ENCODE measurements around the gene MTCH2.
A peak's percentile ranks its signal among the peaks of the same experiment; 100 is the strongest.

Gene MTCH2

GRCh38 chr11:47631473-47631872, 10.9 kb downstream of the MTCH2 start:
- DNase-seq = no peak

DNA sequence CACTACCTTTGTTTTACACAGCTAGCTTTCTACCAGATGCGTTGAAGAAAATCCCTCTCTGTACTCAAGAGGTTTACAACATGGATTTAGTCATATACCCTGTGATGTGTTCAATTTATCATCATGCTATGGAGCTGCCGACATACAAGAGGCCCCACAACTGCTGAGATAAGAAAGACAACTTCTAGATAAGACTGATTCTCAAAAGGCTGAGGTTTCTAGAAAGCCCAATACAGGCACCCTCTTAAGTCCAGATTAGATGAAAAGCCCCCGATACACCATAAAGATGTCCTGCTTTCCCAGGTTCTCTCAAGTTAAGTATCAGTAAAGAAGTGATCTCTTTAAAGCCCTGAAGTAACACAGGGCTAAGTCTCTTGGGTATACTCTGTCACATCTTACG, 14.3 kb downstream of the MTCH2 start:
- no peak for DNase-seq

- no peak for DNase-seq
Observed at GRCh38 chr11:47626234-47626633, 16.1 kb downstream of the MTCH2 start.

- DNase-seq = no peak
Observed at GRCh38 chr11:47620836-47621378, 21.5 kb downstream of the MTCH2 start.

DNA sequence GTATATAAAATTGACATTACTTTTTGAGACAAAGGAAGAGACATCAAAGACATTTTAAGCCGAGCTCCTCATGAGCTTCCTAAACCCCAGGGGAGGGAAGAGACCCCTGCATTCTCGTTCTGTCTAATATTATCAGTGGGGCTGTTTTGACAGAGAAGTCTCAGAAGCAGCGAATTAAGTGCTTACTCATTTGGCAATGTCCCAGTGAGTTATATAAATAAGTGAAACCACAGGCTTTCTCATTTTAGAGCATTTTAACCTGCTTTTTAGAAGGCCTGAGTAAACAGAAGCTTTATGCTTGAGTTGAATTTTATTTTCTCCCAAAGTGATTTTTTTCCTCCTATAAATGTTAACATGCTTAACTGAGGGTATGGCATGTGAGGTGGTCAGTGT, 24.9 kb downstream of the MTCH2 start:
- peak in 1 of 2 experiments; percentile 7 for DNase-seq

GRCh38 chr11:47616726-47617416, 25.5 kb downstream of the MTCH2 start:
- DNase-seq = peak; percentile 44 to 63

DNA sequence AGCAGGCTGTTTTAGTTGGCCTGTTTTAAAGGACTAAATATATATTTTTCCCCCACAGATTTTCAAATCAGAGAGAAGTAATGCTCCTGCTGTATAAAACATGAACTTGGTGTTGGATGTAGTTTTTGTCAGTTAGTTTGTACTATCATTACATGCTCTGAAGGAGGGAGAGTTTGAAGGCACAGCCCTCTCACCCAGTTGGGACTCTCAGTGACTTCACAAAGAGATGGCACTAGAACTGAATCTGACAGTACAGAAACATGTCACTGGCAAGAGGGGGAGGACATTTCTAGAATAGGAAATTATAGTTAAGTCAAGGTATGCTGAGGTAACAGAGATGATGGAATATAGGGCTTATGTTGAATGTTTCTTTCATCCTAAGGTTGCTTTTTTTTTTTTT, 27.1 kb downstream of the MTCH2 start:
- DNase-seq = no peak

DNA sequence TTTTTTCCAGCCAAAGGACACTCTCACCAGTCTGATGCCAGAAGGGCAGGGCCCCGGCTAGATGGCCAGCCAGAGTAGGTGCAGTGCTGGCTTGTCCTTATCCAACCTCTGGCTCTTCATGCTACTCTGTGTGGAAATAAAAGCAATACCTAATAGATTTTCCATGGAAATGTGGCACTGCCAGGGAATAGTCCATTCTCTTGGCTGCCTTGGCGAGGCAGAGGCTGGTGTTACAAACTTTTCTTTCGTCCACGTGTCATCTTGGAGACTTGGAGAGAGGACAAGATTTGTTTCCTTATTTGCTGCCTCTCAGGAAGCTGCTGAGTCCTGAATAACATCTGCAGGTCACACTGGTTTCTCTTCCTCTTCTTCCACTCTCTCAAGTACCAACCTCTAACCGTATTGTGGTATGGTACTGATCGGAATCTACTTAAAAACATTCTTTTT, 31.0 kb downstream of the MTCH2 start:
- DNase-seq = no peak

DNA sequence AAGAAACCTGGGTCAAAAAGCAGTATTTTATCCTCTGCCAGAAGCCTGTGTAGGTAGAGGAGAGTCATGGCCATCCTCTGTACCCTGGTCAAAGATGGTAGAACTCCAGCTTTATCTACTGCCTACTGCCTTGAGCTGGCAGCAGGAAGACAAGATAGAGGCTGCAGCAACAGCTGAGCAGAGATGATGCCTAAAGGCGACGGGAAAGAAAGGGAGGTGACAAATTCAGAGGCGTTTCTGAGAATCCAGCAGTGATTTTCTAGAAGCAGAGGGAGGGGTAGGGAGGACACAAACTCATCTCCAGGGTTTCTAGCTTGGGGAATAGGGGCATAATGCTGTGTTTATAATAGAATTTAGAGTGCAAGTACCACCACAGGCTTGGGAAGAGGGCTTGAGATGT, 32.7 kb downstream of the MTCH2 start:
- no peak for DNase-seq

DNA sequence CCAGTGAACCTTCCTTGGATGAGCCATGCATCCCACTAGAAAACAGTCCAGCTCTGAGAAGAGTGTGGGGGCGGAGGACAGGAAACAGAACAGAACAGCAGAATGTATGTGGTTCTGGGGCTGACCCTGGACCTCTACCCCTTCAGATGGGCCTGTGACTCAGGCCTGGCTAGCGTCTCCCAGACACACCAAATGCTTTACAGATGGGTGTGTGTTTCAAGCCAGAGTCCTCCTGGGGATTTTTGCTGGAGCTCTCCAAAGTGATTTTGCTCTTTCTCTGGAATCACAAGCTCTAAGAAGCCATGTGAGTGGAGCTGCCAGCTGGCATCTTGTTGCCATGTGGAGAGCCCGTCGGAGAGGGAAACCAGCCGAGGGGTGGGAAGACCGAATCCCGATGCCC, 35.0 kb downstream of the MTCH2 start:
- no peak for DNase-seq

DNA sequence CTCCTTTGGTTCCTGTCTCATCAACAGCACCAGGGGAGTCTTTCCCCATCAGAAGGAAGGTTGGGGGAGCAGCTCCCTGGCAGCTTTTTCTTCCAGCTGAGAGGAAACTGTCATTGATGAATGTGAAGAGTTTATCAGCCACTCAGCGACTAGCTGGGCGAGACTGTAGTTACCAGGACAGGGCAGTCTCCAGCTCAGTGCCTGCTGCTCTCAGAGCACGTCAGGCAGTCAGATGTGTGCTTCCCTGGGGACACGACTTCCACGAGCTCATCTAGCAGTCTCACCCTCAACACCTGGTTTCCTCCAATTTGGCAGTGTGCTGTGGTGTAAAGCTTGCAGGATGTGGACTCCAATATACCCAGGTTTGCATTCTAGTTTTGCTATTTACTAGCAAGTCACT, 35.6 kb downstream of the MTCH2 start:
- no peak for DNase-seq

- no peak for DNase-seq
Observed at GRCh38 chr11:47605921-47606320, 36.4 kb downstream of the MTCH2 start.

DNA sequence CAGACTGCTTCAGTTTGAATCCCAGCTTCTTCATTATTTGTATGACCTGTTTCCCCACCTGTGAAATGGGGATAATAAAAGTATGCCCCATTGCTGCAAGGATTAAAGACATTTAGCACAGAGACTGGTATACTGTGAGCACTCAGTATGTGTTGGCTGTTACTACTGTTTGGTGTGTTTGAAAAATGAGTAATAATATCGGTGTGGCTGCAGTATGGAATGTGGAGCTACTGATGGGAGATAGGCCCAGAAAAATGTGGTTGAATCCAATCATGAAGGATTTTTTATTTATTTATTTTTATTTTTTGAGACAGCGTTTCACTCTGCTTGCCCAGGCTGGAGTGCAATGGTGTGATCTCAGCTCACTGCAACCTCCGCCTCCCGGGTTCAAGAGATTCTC, 39.1 kb downstream of the MTCH2 start:
- no peak for DNase-seq

DNA sequence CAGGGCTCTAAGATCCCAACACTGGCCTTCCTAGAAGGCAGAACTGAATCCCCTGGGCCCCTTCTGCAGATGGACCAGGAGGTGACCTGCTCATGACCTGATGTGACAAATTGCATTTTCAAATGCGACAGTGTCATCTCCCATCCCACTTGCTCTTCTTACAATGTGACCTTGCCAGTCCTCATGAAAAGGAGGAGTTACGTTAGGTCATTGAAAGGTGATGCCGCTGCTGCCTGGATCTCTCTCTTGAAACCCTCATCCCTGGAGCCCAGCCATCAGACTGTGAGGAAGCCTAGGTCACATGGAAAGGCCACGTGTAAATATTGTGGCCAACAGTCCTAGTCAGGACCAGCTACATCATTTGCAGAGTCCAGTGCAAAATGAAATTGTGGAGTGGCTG, 42.5 kb downstream of the MTCH2 start:
- no peak for DNase-seq

DNA sequence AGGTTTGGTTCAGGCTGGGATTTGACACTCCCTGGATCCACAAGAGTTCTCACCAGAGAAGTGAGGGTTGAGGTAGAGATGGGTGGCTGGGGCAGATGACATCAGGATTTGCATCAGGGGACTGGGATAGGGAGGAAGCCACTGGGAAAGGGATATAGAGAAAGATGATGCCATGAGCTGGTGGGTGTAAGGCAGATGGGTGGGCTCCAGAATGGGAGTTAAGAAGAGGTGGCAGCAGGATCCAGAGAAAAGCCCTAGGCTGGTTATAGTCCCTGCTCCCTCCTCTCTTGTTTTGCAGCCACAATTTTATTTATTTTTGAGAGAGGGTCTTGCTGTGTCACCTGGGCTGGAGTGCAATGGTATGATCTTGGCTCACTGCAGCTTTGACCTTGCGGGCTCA, 46.4 kb downstream of the MTCH2 start:
- no peak for DNase-seq

DNA sequence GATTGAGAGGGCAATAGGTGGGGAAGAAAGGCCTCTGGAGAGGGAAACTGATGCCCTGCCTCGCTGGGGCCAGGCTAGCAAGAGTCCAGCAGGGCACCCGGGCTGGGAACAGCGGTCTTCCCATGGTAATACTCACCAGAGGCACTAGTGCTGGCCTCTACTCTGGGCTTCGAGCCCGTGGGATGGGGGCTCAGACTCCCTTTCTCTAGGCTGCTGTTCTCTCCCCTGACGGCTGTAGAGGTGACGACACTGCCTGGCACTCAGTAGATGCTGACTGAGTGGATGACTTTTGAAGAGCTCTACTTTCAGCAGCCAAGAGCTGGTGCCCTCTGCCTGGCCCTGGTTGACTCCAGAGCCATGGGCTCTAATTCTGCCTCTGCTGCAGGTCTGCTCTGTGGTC, 47.3 kb downstream of the MTCH2 start:
- DNase-seq = no peak

GRCh38 chr11:47593934-47594855, 48.2 kb downstream of the MTCH2 start, which contains the start of gene C1QTNF4:
Gene C1QTNF4 (minus strand): TSS chr11:47594411. CDS start chr11:47590810, 3,601 bp downstream.
- DNase-seq = no peak

DNA sequence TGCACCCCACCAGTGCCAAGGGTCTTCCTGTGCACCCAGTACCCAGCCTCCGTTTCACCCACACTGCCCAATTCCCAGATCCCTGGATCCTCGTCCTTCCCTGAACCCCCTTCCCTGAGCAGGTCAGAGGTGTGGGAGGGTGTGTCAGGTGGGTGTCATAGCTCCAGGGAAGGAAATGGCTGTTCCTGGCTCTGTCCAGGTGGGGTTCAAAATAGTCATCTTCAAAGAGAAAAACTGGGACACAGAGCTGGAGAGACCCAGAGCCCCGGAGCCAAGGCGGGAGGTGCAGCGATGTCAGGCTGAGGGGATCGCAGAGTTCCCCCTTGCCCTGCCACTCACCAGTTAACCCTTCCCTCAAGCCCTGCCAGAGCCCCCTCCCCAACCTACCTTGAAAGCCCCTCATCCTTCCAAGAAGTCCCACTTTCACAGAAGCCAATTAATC, 48.8 kb downstream of the MTCH2 start:
- DNase-seq = no peak

DNA sequence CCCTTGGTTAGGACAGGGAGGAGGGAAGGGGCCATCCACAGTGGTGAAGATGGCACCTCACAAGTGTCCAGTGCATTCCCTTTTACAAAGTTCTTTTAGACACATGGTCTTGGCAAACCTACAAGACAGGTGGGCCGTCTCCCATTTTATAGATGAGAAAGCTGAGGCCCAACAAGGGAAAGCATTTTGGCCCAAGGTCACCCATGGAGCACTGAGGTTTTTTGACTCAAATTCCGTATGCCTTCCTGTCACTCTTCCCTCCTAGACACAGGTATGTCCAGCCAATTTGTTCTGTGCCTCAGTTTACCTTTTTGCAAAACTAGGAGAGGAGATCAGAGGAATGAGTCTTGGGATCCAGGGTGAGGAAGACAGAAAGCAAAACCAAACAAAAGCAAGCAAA, 49.4 kb downstream of the MTCH2 start:
- DNase-seq = no peak

DNA sequence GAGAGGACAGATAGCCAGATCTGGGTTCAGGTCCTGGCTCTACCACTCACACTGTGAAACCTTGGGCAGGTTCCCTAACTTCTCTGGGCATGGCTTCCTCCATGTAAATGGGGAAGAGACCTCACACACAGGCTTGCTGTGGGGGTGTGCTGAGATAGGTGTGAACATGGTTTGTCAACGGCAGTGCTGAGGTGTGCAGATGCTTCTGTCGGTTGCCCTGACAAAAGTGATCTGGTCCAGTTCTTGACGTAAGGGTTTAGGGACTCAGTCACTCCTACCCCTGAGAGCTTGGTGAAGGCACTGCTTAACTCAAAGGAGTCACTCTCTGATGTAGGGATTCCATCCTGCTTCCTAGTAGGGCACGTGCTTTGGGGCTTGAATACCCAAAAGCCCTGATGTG, 50.1 kb downstream of the MTCH2 start:
- no peak for DNase-seq

- no peak for DNase-seq
Observed at GRCh38 chr11:47591764-47592163, 50.6 kb downstream of the MTCH2 start.

DNA sequence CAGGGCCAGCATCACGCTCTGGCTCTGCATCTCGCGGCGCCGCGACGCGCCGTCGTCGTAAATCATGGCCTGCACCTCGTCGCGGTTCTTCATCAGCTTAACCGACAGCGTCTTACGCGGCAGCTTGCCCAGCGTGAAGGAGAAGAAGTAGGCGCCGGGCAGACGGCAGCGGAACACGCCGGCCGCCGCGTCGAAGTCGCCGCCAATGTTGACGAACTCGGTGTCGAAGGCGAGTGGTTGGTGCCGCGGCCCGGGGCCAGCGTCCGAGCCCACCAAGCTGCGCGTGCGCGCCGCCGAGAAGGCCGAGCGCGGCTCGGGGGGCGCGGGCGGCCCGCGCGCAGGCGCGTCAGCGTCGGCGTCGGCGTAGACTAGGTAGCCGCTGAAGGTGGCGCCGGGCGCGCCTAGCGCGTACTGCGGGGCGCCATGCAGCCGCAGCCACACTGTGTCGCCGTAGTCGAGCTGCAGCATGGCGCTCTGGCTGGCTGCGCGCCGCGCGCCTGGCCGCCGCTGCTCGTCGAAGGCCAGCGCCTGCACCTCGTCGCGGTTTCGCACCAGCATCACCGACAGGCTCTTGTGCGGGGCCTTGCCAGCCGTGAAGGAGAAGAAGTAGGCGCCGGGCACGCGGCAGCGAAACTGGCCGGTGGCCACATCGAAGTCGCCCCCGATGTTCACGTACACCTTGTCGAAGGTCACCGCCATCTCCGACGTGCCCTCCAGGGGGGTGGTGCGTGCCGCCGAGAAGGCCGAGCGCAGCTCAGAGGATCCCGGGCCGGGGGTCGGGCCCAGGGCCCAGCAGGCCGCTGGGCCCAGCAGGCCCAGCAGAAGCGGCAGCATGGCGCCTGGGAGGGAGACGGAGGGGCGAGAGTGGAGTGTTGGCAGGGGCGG, 52.1 kb downstream of the MTCH2 start:
- DNase-seq = no peak

DNA sequence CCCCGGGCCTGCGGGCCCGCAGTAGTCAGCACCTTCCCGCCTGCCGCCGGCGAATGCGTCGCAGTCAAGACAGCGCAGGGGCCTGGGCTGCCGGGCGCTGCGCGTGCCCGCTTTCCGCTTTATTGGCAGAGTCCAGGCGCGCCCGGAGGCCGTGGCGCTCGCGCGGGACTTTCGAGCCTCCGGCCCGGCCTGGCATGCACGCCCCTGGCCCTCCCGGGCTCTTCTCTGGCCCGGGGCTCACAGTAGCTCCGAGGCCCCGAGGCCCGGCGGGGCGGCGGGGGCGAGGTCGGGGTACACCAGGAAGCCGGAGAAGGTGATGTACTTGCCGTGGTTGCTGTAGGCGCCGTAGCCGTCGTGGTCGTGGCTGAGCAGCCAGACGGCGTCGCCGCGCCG, 52.8 kb downstream of the MTCH2 start:
- DNase-seq = no peak

Data from AML-193 (cell line).